Activated CD4-positive, alpha-beta T cell treated with anti-CD3 and anti-CD28 coated beads for 4 hours (primary cell): ENCODE results near the gene CORO1C.

Experiments used
- DNase-seq, 2 donors: peaks; one replicate each; pipeline ENCODE4 v3.0.0-alpha.2; 2020

CORO1C gene

GRCh38 chr12:108724054-108724889 lies 7.0 kb downstream of the CORO1C start:
- no peak for DNase-seq

- no peak for DNase-seq
These were observed 8.1 kb downstream of the CORO1C start for GRCh38 chr12:108722992-108723766.

GRCh38 chr12:108722463-108722862 lies 8.9 kb downstream of the CORO1C start:
- no peak for DNase-seq

- no peak for DNase-seq
These were observed 9.5 kb downstream of the CORO1C start for GRCh38 chr12:108721824-108722223.

- no peak for DNase-seq
These were observed 10.4 kb downstream of the CORO1C start for GRCh38 chr12:108720757-108721514.

- DNase-seq = no peak
These were observed 14.1 kb downstream of the CORO1C start for GRCh38 chr12:108717243-108717642.

- DNase-seq = no peak
These were observed 16.5 kb downstream of the CORO1C start for GRCh38 chr12:108714866-108715265.

GRCh38 chr12:108713471-108713870 lies 17.8 kb downstream of the CORO1C start:
- no peak for DNase-seq

- no peak for DNase-seq
These were observed 18.5 kb downstream of the CORO1C start for GRCh38 chr12:108712925-108713203.

GRCh38 chr12:108712165-108712924 lies 19.0 kb downstream of the CORO1C start:
- DNase-seq = no peak

GRCh38 chr12:108711489-108712164 lies 19.7 kb downstream of the CORO1C start:
- DNase-seq = no peak

GRCh38 chr12:108709697-108710096 lies 21.6 kb downstream of the CORO1C start:
- DNase-seq = no peak

- no peak for DNase-seq
These were observed 26.8 kb downstream of the CORO1C start for GRCh38 chr12:108704527-108704926.

- DNase-seq = no peak
These were observed 28.6 kb downstream of the CORO1C start for GRCh38 chr12:108702595-108703320.

GRCh38 chr12:108701779-108702441 lies 29.4 kb downstream of the CORO1C start:
- DNase-seq = no peak

- no peak for DNase-seq
These were observed 30.3 kb downstream of the CORO1C start for GRCh38 chr12:108700833-108701541.

GRCh38 chr12:108699955-108700563 lies 31.3 kb downstream of the CORO1C start:
- no peak for DNase-seq

- DNase-seq = no peak
These were observed 33.4 kb downstream of the CORO1C start for GRCh38 chr12:108697905-108698304.

- no peak for DNase-seq
These were observed 34.4 kb downstream of the CORO1C start for GRCh38 chr12:108696996-108697290.
